ENCODE data around the gene HDAC9.

GRCh38 chr7:18555120-18555519 is 59.6 kb downstream of the HDAC9 start:
- TF ChIP-seq EZH2 (IDR thresholded peaks at IDR 0.05; ENCODE audit: borderline replicate concordance, low read depth, low read length, severe bottlenecking) (no peak), CTCF (IDR thresholded peaks at IDR 0.05; ENCODE audit: borderline replicate concordance, extremely low read depth, low read length, poor library complexity, severe bottlenecking) (no peak)

All from DND-41 (cell line).